Natural killer cell (primary cell): Measurements from ENCODE around the gene NGLY1. TPM values are rescaled to one million over a fixed set of nuclear protein-coding genes. Genes with fewer than 3 reads are reported as not detected.

Source experiments
- ATAC-seq, 3 donors: fragments of 150-1000 bp in 2 of 3; fragments of 200-7000 bp in 1 of 3; cut with Tn5 transposase; 1 replicate in 1 of 3; 2 replicates in 2 of 3; pipeline ENCODE4 v1.10.0; 2021; ENCODE audit warnings: mild to moderate bottlenecking in 2 of 3, moderate library complexity in 2 of 3
- DNase-seq, 2 donors: peaks; one replicate each; pipeline versions ENCODE4 v3.0.0 to v3.0.0-alpha.2; 2013 to 2021; ENCODE audit warnings: mixed read lengths in 1 of 2
- H3K27ac ChIP-seq: one replicate; pipeline ENCODE4 v1.5.1; 2013; ENCODE audit warnings: mild to moderate bottlenecking, low read length
- H3K27me3 ChIP-seq: one replicate; pipeline ENCODE4 v1.6.1; 2013; ENCODE audit warnings: low read length; ENCODE audit not compliant: control insufficient read depth, insufficient read depth
- H3K36me3 ChIP-seq: one replicate; pipeline ENCODE4 v1.6.1; 2013; ENCODE audit warnings: low read length; ENCODE audit not compliant: control insufficient read depth, insufficient read depth
- H3K4me1 ChIP-seq: one replicate; pipeline ENCODE4 v1.6.1; 2013; ENCODE audit warnings: low read length; ENCODE audit not compliant: control insufficient read depth, insufficient read depth
- H3K4me3 ChIP-seq: one replicate; pipeline ENCODE4 v1.5.1; 2013; ENCODE audit warnings: low read length
- H3K9me3 ChIP-seq: one replicate; pipeline ENCODE4 v1.6.1; 2013; ENCODE audit warnings: low read length; ENCODE audit not compliant: control insufficient read depth, insufficient read depth
- H3K27ac Mint-ChIP-seq, 2 donors: one replicate each; pipeline ENCODE4 v1.8.0; 2022; ENCODE audit warnings: mild to moderate bottlenecking in 2 of 2, mixed read lengths in 2 of 2, moderate library complexity in 1 of 2
- H3K27me3 Mint-ChIP-seq, 2 donors: one replicate each; pipeline ENCODE4 v1.8.0; 2022; ENCODE audit warnings: low read depth in 2 of 2, mixed read lengths in 2 of 2
- H3K36me3 Mint-ChIP-seq: one replicate; pipeline ENCODE4 v1.8.0; 2022; ENCODE audit warnings: mixed read lengths
- H3K4me1 Mint-ChIP-seq, 2 donors: one replicate each; pipeline ENCODE4 v1.8.0; 2022; ENCODE audit warnings: mixed read lengths in 2 of 2
- H3K4me3 Mint-ChIP-seq: one replicate; pipeline ENCODE4 v1.8.0; 2022; ENCODE audit warnings: mild to moderate bottlenecking, moderate library complexity, mixed read lengths
- H3K9me3 Mint-ChIP-seq, 2 donors: one replicate each; pipeline ENCODE4 v1.8.0; 2022; ENCODE audit warnings: mixed read lengths in 2 of 2
- WGBS: methylation state at CpG from one replicate; pipeline ENCODE4 v1.1.7; 2013; ENCODE audit warnings: missing lambda C conversion rate; ENCODE audit not compliant: insufficient coverage; 5-methylcytosine and 5-hydroxymethylcytosine counted together
- intact Hi-C: fragments of 100-400 bp; cut with micrococcal nuclease; formaldehyde crosslinking; loops from one replicate; pipeline ENCODE4 v1.14.2; 2022
- total RNA-seq, 4 donors: library from RNA; stranded (reverse); fragments of 120-200 nt in 1 of 4; gene quantifications; one replicate each; pipeline versions ENCODE4 v1.2.3 to v1.2.4, GENCODE V29; 2013 to 2022
- TF ChIP-seq, protein P1 (sequence below): fragments of 200-600 bp; IDR thresholded peaks from one replicate; pipeline ENCODE4 v1.8.0; 2022; ENCODE audit warnings: antibody characterized with exemption

Gene NGLY1
- total RNA-seq, 3 donors from 2014 or later (not counting 1 experiment from before 2014, with no cell fraction given) = 63.0 to 93.5 (median 88.6) TPM

DNA sequence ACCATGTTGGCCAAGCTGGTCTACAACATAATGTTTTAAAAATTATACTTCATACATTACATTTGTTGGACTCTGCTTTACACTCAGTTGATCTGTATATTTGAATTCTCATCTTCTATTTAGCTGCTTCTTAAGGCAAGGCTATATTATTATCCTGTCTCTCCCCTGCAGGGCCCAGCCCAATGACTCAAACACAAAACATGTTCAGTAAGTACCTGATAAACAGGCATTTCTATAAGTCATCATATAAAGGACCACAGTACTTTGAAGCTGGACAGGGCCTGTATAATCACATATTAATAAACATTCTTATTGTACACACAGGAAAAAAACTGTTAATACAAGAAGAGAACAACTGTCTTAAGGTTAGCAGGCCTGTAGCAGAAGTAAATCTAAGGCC lies 36.2 kb downstream of the NGLY1 start:
- Histone ChIP-seq H3K27ac (no peak overlapping the region), H3K36me3 (peaks cover 64% of the 10 kb centered on the region), H3K4me1 (no peaks in the 10 kb centered on the region), H3K4me3 (no peak overlapping the region), H3K27me3 (no peaks in the 10 kb centered on the region), H3K9me3 (no peaks in the 10 kb centered on the region)
- TF ChIP-seq, protein P1, sequence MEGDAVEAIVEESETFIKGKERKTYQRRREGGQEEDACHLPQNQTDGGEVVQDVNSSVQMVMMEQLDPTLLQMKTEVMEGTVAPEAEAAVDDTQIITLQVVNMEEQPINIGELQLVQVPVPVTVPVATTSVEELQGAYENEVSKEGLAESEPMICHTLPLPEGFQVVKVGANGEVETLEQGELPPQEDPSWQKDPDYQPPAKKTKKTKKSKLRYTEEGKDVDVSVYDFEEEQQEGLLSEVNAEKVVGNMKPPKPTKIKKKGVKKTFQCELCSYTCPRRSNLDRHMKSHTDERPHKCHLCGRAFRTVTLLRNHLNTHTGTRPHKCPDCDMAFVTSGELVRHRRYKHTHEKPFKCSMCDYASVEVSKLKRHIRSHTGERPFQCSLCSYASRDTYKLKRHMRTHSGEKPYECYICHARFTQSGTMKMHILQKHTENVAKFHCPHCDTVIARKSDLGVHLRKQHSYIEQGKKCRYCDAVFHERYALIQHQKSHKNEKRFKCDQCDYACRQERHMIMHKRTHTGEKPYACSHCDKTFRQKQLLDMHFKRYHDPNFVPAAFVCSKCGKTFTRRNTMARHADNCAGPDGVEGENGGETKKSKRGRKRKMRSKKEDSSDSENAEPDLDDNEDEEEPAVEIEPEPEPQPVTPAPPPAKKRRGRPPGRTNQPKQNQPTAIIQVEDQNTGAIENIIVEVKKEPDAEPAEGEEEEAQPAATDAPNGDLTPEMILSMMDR = no peak
- Mint-ChIP-seq H3K4me1 (peaks cover 11 to 29% of the 10 kb centered on the region in 2 donors), H3K27ac (no peak overlapping the region), H3K36me3 (peaks cover 37% of the 10 kb centered on the region), H3K27me3 (no peaks in the 10 kb centered on the region), H3K4me3 (no peak overlapping the region), H3K9me3 (no peaks in the 10 kb centered on the region)
- ATAC-seq = no peak
- intact Hi-C loops = no loop called here
- DNase-seq = no peak

DNA sequence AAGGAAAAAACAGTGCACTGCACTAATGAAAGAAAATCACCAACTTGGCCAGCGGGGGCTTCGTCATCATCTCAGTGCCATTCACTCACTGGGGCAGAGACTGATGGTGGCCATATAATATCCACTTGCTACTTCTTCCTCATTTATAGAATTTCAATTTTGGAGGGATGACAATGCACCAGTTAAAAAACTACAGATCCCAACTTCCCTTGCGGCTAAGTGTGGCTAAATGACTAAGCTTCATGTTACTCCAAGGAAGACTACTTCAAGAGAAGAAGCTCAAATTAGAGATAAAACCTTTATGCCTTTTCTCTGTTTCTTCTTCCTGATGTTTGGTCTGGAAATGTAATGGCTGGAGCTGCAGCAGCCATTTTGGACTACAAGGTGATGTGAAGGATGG lies 38.8 kb downstream of the NGLY1 start:
- TF ChIP-seq, protein P1 = no peak
- Histone ChIP-seq H3K27ac (no peak overlapping the region), H3K9me3 (no peaks in the 10 kb centered on the region), H3K27me3 (no peaks in the 10 kb centered on the region), H3K36me3 (peaks cover 51% of the 10 kb centered on the region), H3K4me1 (no peaks in the 10 kb centered on the region), H3K4me3 (no peak overlapping the region)
- Mint-ChIP-seq H3K9me3 (no peaks in the 10 kb centered on the region), H3K27me3 (no peaks in the 10 kb centered on the region), H3K4me1 (peaks cover 14 to 28% of the 10 kb centered on the region in 2 donors), H3K36me3 (peaks cover 32% of the 10 kb centered on the region), H3K27ac (peak overlapping the region; percentile 3), H3K4me3 (no peak overlapping the region)
- DNase-seq = no peak
- WGBS = 98% methylated on average over 3 of the region's 3 CpGs
- ATAC-seq = no peak
- intact Hi-C loops = no loop called here

DNA sequence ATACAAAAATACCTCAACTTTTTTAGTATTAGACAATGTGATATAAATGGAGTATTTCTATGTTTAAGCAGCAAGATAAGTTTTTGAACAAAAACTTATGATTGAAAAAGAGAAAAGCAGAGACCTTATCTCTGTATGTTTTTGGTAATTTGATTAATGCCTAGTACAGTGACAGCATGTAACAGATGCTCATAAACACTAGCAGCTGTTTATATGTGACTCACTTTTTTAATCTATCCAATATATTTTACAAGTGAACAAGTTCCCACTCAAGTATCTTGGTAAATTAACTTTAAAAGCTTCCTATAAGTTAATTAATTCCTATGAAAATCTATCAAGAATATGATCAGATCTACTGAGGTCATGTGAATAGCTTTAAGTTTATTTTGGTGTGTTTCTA lies 55.1 kb downstream of the NGLY1 start:
- H3K4me3 Mint-ChIP-seq = no peak overlapping the region
- Histone ChIP-seq H3K27me3 (no peaks in the 10 kb centered on the region), H3K4me1 (no peaks in the 10 kb centered on the region), H3K4me3 (no peak overlapping the region), H3K36me3 (peaks cover 68% of the 10 kb centered on the region), H3K9me3 (no peaks in the 10 kb centered on the region), H3K27ac (no peak overlapping the region)
- peaks cover 27% of the 10 kb centered on the region for H3K36me3 Mint-ChIP-seq
- intact Hi-C loops = loop anchor here (5.0 kb wide), 1 partner anchor 81 kb away; no protein-coding TSS in a partner anchor
- H3K4me1 Mint-ChIP-seq = peaks cover 0 to 5% of the 10 kb centered on the region in 2 donors
- no peak overlapping the region for H3K27ac Mint-ChIP-seq
- ATAC-seq = no peak
- DNase-seq = no peak
- no peaks in the 10 kb centered on the region for H3K27me3 Mint-ChIP-seq
- TF ChIP-seq, protein P1 = no peak
- H3K9me3 Mint-ChIP-seq = no peaks in the 10 kb centered on the region

DNA sequence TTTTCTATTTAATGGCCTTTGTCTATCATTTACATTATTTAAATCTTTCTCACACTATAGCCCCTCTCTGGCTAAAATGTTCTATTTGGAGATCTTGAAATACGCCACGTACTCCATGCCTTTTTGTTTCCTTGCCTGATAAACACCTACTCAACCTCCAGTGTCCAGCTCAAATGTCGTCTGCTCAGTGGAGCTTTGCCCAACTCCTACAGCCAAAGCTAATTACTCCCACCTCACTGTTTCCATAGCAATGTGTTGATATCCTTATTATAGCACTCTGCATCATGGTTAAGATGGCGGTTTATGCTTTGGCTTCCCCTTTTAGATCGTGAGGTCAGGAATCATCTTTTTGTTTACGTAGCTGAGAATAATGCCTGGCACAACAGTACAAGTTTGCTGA lies 55.9 kb downstream of the NGLY1 start:
- Histone ChIP-seq H3K27ac (no peak overlapping the region), H3K36me3 (peaks cover 63% of the 10 kb centered on the region), H3K4me3 (no peak overlapping the region), H3K9me3 (no peaks in the 10 kb centered on the region), H3K4me1 (no peaks in the 10 kb centered on the region), H3K27me3 (no peaks in the 10 kb centered on the region)
- H3K4me3 Mint-ChIP-seq = no peak overlapping the region
- no peak for DNase-seq
- no peaks in the 10 kb centered on the region for H3K9me3 Mint-ChIP-seq
- no peak overlapping the region for H3K27ac Mint-ChIP-seq
- 98% methylated on average over 5 of the region's 6 CpGs for WGBS
- intact Hi-C loops = loop anchor here (5.0 kb wide), 1 partner anchor 80 kb away; no protein-coding TSS in a partner anchor
- peaks cover 20% of the 10 kb centered on the region for H3K36me3 Mint-ChIP-seq
- TF ChIP-seq, protein P1 = no peak
- H3K4me1 Mint-ChIP-seq = no peaks in the 10 kb centered on the region
- no peak for ATAC-seq
- H3K27me3 Mint-ChIP-seq = no peaks in the 10 kb centered on the region
